HG03064 (cell line): Measurements from ENCODE around the gene CDHR3.
A peak's percentile ranks its signal among the peaks of the same experiment; 100 is the strongest.

ENCODE experiments used
- ATAC-seq: cut with Tn5 transposase; IDR thresholded peaks from one replicate; pipeline ENCODE4 v1.9.1; 2021; ENCODE audit warnings: low read depth; ENCODE audit not compliant: unreplicated experiment

Gene CDHR3

DNA sequence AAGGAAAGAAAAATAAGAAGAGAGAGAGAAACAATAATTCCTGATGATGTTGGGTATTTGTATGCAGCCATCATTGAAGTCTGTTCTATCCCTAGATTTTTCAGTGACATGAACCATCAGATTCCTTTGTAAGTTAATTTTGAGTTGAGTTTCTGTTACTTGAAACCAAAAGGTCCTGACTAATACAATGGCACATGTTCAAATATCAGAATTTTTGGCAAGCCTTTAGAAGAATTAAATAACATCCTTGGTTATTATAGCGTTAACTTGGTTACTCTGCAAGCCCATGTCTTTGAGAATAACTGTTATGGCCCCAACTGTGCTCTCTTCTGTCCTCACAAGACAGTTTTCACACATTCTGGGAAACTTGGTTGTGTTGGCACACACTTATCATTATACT is 82.5 kb downstream of the CDHR3 start:
- ATAC-seq: no peak

DNA sequence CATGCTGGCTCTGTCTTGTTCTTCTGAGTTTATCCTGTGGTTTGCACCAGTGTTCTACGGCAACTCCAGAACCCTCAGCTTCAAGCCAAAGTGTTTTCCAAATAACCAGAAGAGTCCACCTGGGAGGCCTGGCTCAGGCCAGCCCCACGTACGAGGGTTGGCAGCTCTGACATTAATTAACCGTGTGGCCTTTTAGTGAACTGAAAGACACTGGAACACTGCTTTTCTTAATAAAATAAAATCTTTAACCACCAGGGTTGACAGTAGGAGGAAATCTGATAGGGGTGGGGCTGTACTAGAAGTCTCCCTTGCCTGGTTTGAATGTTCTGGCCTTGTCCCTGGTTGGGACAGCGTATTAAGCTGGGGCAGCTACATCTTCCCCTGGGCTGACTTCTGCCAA is 84.1 kb downstream of the CDHR3 start:
- no peak for ATAC-seq

DNA sequence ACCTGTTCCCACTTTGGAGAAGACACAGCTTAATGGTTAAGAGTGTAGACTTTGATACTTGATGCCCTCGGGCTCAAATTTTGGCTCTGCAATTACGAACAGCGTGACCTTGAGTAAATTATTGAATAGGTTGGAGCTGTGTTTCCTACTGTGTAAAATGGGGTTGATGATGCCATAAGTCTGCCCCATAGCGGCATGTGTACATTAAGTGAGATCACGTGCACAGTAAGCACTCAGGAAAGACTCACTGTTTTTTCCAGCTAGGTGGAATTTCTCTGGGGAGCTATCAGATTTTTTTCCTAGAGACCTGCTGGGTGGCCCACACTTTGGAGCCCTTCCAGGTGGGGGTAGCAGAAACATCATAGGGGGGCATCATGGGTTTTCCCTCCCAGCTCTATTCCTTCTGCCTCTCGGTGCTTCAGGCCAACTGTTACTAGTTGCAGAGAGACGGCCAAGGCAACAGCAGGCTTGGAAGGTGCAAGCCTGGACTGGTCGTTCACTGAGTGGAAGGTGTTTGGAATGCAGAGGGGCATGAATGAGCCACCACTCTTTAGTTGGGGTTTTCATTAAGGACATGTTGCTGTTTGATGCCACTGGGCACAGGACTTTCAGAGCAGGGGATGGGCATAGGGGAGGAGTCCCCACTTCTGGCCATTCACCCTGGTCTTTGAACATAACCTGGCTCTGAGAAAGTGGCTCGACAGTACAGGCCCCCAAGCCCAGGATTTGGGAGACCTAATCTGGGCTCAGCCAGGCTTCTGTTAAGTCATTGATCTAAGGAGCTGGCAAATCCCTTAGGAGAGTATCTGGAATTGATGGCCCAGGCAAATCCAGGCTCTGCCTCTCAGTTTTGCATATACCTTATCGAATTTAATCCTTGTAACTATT is 85.0 kb downstream of the CDHR3 start:
- ATAC-seq: no peak

DNA sequence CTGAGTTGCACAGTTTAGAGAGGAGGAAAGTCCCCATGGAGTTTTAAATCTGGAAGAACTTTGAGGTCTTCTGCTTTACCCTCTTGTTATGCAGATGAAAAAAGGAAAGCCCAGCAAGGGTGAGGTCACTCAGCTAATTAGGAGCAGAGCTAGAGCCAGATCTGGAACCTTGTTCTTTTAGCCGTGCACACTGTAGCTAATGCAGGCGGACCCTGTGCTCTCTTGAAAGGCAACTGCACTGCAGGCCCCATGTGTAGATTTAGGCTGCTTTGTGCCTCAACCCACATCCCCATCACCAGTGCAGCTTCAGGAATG is 85.6 kb downstream of the CDHR3 start:
- ATAC-seq: no peak

DNA sequence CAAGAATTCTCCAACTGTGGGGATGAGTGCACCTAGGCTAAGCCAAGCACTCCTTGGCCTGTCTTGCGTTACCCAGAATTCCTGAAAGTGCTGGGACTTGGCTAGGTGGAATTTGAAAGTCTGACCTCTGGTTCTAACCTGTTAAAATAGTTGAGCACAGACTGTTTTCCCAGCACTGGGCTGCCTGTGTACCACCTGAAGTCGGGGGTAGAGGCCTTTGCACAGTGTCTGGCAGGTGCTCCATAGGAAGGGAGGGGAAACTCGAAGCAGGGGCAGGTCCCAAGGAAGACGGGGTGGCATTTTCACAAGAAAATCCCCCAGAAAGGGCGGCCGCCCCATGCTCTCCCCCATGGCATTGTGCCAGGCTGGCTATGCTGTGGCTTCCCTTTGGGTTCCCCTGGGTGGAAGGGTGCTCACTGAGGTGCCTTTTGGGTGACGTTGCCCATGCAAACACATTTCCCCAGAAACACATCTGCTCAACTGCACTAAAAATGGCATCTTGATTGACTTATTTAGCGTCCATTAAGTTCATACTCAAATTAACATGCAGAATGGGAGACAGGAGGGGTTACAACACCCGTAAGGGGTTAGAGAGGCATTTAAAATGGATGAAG is 86.2 kb downstream of the CDHR3 start:
- no peak for ATAC-seq

DNA sequence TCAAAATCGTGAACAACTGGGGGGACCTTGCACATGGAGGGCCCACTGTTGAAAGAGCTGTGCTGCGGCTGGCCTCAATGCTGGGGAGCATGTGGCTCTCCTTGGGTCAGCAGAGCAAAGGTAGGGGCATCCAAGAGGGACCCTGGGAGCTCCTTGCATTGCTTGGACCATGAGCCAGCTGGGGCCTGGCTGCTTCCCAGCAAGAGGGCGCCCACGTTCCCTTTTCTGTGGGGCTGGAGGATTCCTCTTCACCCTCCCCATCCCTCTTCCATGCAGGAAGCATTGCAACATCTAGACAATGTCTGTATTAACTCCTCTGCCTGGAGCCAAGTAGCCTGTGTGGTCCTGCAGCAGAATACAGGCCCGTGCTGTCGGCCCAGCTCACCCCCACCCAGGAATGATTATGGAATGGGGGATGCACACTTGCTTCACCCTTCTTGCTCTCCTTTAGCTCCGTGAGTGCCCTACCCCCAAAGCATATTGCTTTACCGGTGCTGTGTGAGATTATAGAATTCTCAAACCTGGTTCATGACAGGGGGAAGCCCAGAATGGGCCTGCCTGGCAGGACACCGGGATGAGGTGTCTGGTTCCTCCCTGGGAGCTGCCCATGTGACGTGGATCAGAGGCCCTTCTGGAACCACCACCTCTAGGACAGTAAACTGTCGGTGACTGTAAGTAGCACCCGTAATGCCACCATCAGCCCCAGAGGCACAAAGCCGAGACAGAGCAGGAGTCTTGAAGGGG is 87.1 kb downstream of the CDHR3 start:
- no peak for ATAC-seq

DNA sequence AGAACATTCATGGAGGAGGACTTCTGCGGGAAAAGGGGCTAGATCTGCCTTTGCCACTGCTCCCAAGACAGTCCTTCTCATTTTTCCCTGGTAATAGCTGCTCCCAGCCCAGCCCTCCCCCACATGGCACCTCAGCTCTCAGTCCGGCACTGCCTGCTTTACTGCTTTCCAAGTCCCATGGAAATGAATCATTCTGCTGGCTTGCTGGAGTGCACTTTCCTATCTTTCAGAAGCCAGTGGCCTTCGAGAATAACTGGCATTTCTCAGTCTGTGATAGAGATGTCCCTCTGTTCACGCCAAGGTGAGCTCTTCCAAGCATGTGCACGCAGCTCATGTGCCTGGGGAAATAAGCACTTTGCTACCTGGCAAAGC is 87.7 kb downstream of the CDHR3 start:
- ATAC-seq: no peak

DNA sequence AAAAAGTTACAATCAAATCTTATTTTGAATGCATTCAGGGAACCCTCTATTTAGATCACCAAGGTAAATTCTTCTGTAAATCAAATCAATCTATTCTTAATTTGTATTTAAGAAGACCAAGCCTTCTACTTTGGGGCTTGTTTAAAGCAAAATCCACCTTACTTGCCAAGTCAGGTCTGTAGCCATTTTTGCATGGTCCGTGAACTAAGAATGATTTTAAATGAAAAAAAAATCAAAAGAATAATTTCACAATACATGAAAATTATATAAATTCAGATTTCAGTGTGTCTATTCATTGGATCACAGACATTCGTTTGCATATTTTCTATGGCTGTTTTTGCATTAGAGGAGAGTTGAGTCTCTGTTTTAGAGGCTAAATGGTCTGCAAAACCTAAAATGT is 89.6 kb downstream of the CDHR3 start:
- ATAC-seq: no peak

DNA sequence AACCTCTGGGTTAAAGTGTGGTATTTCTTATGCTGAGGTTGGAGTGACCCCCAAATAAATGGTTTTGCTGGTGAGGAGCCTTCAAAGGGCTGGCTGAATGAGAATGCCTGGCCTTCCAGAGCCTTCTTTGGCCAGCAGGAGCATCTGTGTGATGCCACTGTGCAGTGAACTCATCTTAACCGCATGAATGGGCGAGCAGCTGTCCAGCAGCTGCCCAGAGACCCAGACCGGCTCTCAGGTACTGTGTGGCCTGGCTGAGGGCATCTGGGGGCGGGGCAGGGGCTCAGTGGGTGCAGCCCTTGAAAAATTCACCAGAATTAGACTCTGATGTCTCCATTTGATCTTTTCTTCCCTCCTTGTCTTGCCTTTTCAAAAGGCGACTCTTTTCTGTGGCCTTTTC is 90.0 kb downstream of the CDHR3 start:
- no peak for ATAC-seq

DNA sequence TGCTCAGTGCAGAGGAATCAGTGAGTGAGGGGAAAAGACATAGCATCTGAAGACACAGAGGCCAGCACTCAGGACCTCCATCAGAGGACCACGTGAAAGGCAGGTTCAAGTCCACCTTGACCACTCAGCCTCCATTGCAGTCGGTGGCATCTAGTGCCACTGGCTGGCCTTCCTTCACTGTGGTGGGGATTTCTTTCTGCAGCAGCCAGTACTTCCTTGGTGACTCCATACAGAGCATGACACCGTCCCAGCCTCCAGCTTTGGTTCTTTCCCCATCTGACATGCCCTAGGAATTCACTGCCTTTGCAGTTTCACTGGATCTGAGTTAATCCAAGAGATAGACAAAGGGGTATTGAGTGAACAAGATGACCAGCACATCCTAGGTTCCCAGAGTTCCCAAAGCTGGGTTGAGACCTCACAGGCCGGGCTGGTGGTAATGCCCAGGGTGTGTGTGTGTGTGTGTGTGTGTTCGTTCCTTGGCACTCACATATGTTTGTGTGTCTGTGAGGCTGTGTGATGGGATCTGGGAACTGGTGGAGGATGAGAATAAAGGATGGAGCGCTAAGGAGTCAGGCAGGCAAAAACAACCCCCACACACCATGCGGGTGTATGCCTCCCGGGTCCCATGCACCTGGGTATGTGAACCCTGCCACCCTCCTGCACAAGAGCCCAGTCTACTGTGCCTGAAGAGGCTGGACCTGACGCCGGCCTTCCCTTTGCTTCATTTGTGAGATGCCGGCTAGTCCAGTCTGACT is 91.3 kb downstream of the CDHR3 start:
- ATAC-seq: no peak

DNA sequence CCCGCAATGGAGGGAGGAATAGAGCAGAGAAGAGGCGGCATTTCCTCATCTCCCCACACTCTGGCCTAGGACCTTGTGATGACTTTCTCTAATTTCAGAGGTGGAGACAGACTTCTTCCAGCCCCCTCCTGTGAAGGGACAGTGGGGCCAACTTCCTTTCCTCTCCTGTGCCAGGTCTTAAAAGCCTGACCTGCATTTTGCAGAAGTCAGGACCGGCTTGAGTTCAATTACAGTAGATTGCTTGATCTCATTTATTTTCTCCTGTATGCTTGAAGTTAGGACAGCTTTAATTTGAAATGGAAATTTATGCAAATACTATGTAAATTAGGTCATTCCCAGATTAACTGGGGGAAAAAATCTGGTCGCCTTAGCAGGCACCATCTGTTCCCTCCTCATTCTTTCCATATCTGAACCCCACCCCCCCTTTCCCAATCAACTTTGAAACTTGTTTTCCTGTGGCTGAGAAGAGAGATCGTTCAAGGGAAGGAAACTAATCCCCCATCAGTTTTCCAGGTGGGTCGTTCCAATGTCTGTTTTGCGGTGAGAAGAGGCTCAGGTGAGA is 92.0 kb downstream of the CDHR3 start:
- no peak for ATAC-seq

DNA sequence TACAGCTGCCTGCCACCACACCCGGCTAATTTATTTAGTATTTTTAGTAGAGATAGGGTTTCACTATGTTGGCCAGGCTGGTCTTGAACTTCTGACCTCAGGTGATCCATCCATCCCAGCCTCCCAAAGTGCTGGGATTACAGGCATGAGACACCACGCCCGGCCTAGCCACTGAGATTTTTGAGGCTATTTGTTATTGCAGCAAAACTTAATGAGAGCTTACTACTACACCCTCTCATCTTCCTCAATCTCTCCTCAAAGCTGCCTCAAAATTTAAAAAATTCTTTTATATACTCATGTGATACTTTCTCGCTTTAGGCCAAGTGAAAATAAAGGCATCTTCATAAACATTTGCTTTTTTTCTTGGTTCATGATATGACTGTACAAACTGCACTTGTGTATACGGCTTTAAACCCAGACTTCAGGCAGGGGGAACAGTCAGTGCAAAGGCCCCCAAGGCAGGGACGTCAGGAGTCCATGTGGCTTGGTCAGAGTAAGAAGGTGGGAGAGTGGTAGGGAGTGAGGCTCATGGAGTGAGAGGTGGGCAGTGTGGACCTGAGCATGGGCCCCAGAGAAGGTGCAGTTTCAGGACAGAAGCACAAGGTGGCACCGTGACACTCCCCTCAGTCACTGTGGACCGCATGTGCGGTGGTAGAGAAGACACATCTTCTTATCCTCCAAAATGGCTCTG is 93.6 kb downstream of the CDHR3 start:
- peak; percentile 37 for ATAC-seq

DNA sequence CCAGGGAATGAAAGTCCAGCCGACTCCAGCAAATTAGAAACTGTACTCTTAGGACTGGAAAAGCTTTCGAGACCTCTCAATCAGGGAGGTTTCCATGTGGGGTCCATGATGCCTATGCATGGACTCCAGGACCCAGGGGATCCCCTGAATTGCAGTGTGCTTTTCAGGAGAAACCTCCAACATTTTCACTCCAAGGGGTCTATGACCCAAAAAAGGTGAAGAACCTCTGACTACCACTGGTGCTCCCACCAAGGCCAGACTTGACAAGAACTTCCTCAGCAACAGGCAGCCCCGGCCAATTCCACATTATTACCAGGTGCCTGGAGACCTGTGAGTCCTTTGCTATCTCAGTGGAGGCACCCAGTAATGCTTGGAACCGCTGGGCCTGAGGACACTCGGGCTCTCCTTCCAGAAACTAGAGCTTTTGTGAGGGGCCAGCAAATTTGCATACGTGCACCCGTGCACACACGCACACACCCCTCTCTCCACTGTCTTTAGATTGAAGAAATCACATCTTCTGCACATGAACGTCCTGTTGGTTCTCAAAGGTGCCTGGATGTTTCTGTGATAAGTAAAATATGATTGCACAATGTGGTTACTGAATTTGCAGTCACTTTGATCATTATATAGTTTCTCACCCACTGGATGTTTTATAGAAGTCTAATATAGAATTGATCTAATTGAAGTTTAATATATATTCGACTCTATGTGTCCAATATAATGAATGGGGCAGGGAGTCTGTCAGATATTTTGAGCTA is 94.3 kb downstream of the CDHR3 start:
- no peak for ATAC-seq

DNA sequence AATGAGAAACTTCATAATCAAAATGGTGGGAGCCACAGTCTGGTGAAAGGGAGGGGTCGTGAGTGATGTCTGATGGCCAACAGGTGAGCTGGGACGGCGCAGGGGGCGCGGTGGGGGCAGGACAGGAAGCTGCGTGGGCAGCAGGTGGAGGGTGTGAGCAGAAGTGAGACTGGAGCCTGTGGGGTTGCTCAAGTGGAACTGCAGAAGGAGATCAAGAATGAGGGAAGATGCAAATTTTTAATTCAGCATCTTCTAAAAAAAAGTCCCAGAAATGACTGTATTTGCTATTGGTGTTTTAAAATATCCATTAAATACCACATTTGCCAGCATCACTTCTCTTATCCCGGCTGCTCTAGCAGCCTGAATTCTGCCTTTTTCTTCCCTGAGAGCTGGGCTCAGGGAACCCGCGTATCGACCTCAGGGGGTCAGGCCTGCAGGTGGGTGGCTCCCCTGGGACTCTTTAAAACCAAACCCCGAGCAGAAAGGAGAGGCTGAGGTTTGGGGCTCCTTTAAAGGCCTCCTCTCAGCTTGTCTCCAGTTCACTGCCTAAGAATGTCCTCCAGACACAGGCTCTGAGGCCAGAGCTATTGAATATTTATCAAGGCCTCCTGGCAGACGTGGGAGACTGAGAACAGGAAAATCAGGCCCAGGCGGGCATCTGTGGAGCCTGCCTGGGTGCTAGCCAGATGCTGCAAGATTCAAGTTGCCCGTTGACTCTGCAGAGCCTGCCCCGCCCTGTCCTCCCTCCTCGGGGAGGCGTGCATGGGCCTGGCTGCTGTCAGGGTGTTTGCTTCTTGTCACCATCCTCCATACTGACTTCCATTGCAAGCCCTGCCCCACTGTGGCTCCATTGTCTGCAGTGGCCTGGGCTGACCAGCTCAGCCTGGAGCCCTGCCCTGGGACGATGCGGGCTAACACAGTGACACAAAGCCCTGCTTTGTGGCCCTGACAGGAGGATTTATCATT is 95.2 kb downstream of the CDHR3 start:
- ATAC-seq: peak; percentile 63

DNA sequence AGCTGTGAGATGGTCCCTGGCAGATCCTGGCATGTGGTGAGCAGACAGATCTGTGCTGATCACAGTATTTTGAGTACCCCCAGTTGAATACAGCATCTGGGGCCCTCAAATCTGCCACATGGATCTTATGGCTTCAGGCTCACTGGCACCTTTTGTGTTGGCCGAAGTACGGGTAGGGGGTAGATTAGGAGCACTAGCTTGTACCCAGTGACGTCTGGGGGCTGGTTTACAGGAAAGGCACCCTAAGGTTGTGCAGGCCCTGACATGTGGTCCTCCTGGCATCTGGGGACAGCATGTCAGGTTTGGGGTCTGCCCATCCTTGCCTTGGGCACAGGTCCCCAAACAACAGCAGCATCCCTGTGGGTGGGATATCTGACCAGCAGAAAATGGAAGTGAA is 95.9 kb downstream of the CDHR3 start:
- ATAC-seq: no peak

DNA sequence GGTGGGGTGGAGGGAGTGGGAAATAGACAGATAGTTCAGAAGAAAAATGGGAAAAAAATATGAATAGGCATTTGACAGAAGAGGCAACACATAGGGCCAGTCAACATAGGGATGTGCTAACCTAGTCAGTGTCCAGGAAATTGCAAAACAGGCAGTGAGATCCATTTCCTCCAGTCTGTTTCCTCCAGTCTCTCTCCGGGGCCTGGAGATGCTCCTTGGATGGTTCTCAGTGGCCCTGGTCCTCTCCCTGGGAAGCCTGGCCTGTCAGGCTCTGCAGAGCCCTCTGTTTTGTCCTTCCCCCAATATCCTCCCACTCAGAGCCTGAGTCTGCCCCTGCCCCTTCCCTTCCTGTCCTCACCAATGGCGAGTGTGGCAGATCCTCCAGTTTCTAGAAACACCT is 96.5 kb downstream of the CDHR3 start:
- ATAC-seq: no peak

DNA sequence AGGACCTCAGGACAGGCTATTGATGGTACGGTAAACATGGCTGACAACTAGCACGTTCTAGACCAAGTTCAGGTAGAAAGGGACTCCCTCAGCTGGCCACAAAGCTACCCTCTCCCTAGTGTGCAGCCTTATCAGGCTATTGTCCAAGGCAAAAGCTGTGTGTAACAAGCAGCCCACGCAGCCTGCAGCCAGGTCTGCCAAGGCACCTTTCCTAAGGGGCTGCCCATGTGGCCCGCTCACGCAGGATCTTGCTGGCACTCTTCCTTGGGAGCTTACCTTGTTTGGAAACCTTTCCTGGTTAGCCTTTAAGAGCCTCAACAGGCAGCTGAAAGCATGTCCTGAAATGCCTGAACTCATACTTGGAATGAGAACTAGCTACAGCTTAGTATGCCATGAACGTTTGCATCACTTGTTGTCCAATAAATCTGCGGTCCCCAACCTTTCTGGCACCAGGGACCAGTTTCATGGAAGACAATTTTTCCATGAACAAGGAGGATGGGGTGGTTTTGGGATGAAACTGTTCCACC is 97.4 kb downstream of the CDHR3 start:
- ATAC-seq: no peak

DNA sequence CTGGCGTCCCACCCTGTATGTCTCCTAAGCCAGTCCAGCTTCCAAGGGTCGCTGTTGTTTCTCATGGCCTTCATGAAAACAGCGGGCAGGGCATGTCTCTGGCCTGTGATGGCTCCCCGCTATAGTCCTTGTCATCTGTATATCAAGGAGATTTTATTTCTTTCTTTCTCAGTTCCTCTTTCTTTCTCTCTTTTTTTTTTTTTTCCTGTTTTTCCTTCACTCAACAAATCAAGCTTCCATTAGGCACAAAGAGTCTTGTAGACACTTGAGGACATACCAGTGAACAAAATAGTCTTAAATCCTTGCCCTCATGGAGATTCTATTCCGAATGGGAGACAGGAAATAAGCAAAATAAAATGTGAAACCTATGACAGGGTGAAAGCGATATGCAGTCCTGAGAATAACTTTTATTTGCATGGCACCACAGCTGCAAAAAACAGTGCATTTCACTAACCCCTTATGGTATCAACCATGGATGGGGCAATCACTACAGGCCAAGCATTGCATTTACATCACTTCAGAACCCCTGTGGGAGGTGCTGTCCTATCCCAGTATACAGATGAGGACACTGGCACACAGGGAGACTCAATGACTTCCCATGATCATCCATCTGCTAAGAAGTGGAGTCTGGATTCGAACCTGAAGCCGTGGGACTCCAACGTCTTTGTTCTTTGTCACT is 98.4 kb downstream of the CDHR3 start:
- no peak for ATAC-seq
